ENCODE measurements around the gene PTPN11.
A peak's percentile ranks its signal among the peaks of the same experiment; 100 is the strongest.

Gene PTPN11

GRCh38 chr12:112543751-112544150 is 125.0 kb downstream of the PTPN11 start:
- TF ChIP-seq POLR2AphosphoS5 (IDR thresholded peaks at IDR 0.05; ENCODE audit: low read depth, low read length) (no peak), SPI1 (IDR thresholded peaks at IDR 0.05; ENCODE audit: low read depth, low read length) (no peak), POLR2A (IDR thresholded peaks at IDR 0.05; ENCODE audit: low read depth, low read length) (no peak), TAF1 (IDR thresholded peaks at IDR 0.05; ENCODE audit: low read depth, low read length) (no peak), POU2F2 (IDR thresholded peaks at IDR 0.05; ENCODE audit: low read depth, low read length) (no peak), PAX5 (IDR thresholded peaks at IDR 0.05; ENCODE audit: insufficient read depth, low read length, severe bottlenecking) (no peak)
- no peak for FAIRE-seq

GRCh38 chr12:112546339-112546738 is 127.6 kb downstream of the PTPN11 start:
- no peak for DNase-seq (ENCODE audit: insufficient read length, low spot score)
- TF ChIP-seq SPI1 (IDR thresholded peaks at IDR 0.05; ENCODE audit: low read depth, low read length) = peak; percentile 78
- no peak for TF ChIP-seq POLR2A (IDR thresholded peaks at IDR 0.05; ENCODE audit: low read depth, low read length)
- no peak for FAIRE-seq

More at GRCh38 chr12:112543751-112544150, 125.0 kb downstream of the PTPN11 start:
- no peak for DNase-seq (ENCODE audit: insufficient read length, low spot score)

- no peak for DNase-seq (ENCODE audit: insufficient read length, low spot score)
- no peak for FAIRE-seq
- TF ChIP-seq PAX5 (IDR thresholded peaks at IDR 0.05; ENCODE audit: insufficient read depth, low read length, severe bottlenecking) (no peak), POLR2AphosphoS5 (IDR thresholded peaks at IDR 0.05; ENCODE audit: low read depth, low read length) (no peak), TAF1 (IDR thresholded peaks at IDR 0.05; ENCODE audit: low read depth, low read length) (no peak), POLR2A (IDR thresholded peaks at IDR 0.05; ENCODE audit: low read depth, low read length) (no peak), SPI1 (IDR thresholded peaks at IDR 0.05; ENCODE audit: low read depth, low read length) (no peak), POU2F2 (IDR thresholded peaks at IDR 0.05; ENCODE audit: low read depth, low read length) (no peak)
Measured at GRCh38 chr12:112546996-112547395, 128.2 kb downstream of the PTPN11 start.

GRCh38 chr12:112549031-112549430 is 130.3 kb downstream of the PTPN11 start:
- TF ChIP-seq POLR2A (IDR thresholded peaks at IDR 0.05; ENCODE audit: low read depth, low read length) = no peak
- no peak for TF ChIP-seq TAF1 (IDR thresholded peaks at IDR 0.05; ENCODE audit: low read depth, low read length)
- TF ChIP-seq PAX5 (IDR thresholded peaks at IDR 0.05; ENCODE audit: insufficient read depth, low read length, severe bottlenecking) = no peak
- TF ChIP-seq POU2F2 (IDR thresholded peaks at IDR 0.05; ENCODE audit: low read depth, low read length) = no peak
- no peak for TF ChIP-seq POLR2AphosphoS5 (IDR thresholded peaks at IDR 0.05; ENCODE audit: low read depth, low read length)
- no peak for TF ChIP-seq SPI1 (IDR thresholded peaks at IDR 0.05; ENCODE audit: low read depth, low read length)
- no peak for DNase-seq (ENCODE audit: insufficient read length, low spot score)
- FAIRE-seq = no peak

- TF ChIP-seq PAX5 (IDR thresholded peaks at IDR 0.05; ENCODE audit: insufficient read depth, low read length, severe bottlenecking) (no peak), POLR2AphosphoS5 (IDR thresholded peaks at IDR 0.05; ENCODE audit: low read depth, low read length) (no peak), POLR2A (IDR thresholded peaks at IDR 0.05; ENCODE audit: low read depth, low read length) (no peak), TAF1 (IDR thresholded peaks at IDR 0.05; ENCODE audit: low read depth, low read length) (no peak), SPI1 (IDR thresholded peaks at IDR 0.05; ENCODE audit: low read depth, low read length) (no peak), POU2F2 (IDR thresholded peaks at IDR 0.05; ENCODE audit: low read depth, low read length) (no peak)
- DNase-seq (ENCODE audit: insufficient read length, low spot score) (no peak), FAIRE-seq (no peak)
Measured at GRCh38 chr12:112551681-112552080, 132.9 kb downstream of the PTPN11 start.

GRCh38 chr12:112555621-112556233 is 137.0 kb downstream of the PTPN11 start:
- TF ChIP-seq TAF1 (IDR thresholded peaks at IDR 0.05; ENCODE audit: low read depth, low read length) (no peak), POU2F2 (IDR thresholded peaks at IDR 0.05; ENCODE audit: low read depth, low read length) (no peak), PAX5 (IDR thresholded peaks at IDR 0.05; ENCODE audit: insufficient read depth, low read length, severe bottlenecking) (no peak), POLR2AphosphoS5 (IDR thresholded peaks at IDR 0.05; ENCODE audit: low read depth, low read length) (no peak), SPI1 (IDR thresholded peaks at IDR 0.05; ENCODE audit: low read depth, low read length) (no peak), POLR2A (IDR thresholded peaks at IDR 0.05; ENCODE audit: low read depth, low read length) (no peak)
- no peak for FAIRE-seq
- DNase-seq (ENCODE audit: insufficient read length, low spot score) = no peak

GRCh38 chr12:112557951-112558630 is 139.3 kb downstream of the PTPN11 start:
- DNase-seq (ENCODE audit: insufficient read length, low spot score) (no peak), FAIRE-seq (no peak)
- TF ChIP-seq TAF1 (IDR thresholded peaks at IDR 0.05; ENCODE audit: low read depth, low read length) = no peak
- TF ChIP-seq PAX5 (IDR thresholded peaks at IDR 0.05; ENCODE audit: insufficient read depth, low read length, severe bottlenecking) = no peak
- no peak for TF ChIP-seq POU2F2 (IDR thresholded peaks at IDR 0.05; ENCODE audit: low read depth, low read length)
- no peak for TF ChIP-seq SPI1 (IDR thresholded peaks at IDR 0.05; ENCODE audit: low read depth, low read length)
- no peak for TF ChIP-seq POLR2AphosphoS5 (IDR thresholded peaks at IDR 0.05; ENCODE audit: low read depth, low read length)
- no peak for TF ChIP-seq POLR2A (IDR thresholded peaks at IDR 0.05; ENCODE audit: low read depth, low read length)
